Small intestine (tissue), 7 donors: ENCODE data around the gene TES. TPM values are rescaled to one million over a fixed set of nuclear protein-coding genes. Genes with fewer than 3 reads are reported as not detected.

ENCODE experiments used
- DNase-seq, 2 donors: peaks; one replicate each; pipeline versions ENCODE4 v3.0.0 to v3.0.0-alpha.2; 2013
- FAIRE-seq: peaks from 2 replicates; lab custom pipeline; 2012; peaks lifted over from hg19 to GRCh38; lab: Jason Lieb, UNC
- H3K27ac ChIP-seq, 3 donors: one replicate each; pipeline ENCODE4 v1.5.1; 2013; ENCODE audit warnings: low read length in 2 of 3, mild to moderate bottlenecking in 2 of 3, control low read depth in 1 of 3, inconsistent platforms in 1 of 3, low read depth in 1 of 3, moderate library complexity in 1 of 3
- H3K27me3 ChIP-seq, 3 donors: one replicate each; pipeline ENCODE4 v1.6.1; 2013; ENCODE audit warnings: low read length in 3 of 3, inconsistent platforms in 1 of 3; ENCODE audit not compliant: control insufficient read depth in 3 of 3, insufficient read depth in 3 of 3
- H3K36me3 ChIP-seq, 3 donors: one replicate each; pipeline ENCODE4 v1.6.1; 2013; ENCODE audit warnings: low read length in 3 of 3, inconsistent platforms in 1 of 3, low read depth in 1 of 3, mild to moderate bottlenecking in 1 of 3, moderate library complexity in 1 of 3; ENCODE audit not compliant: control insufficient read depth in 3 of 3, insufficient read depth in 2 of 3
- H3K4me1 ChIP-seq, 3 donors: one replicate each; pipeline ENCODE4 v1.6.1; 2013; ENCODE audit warnings: low read length in 2 of 3, inconsistent platforms in 1 of 3, low read depth in 1 of 3, mild to moderate bottlenecking in 1 of 3, moderate library complexity in 1 of 3; ENCODE audit not compliant: control insufficient read depth in 3 of 3, insufficient read depth in 2 of 3
- H3K4me3 ChIP-seq, 3 donors: one replicate each; pipeline ENCODE4 v1.5.1; 2013; ENCODE audit warnings: low read length in 3 of 3, control low read depth in 1 of 3, inconsistent platforms in 1 of 3, low read depth in 1 of 3, mild to moderate bottlenecking in 1 of 3, moderate library complexity in 1 of 3
- H3K9me3 ChIP-seq, 2 donors: one replicate each; pipeline ENCODE4 v1.6.1; 2013; ENCODE audit warnings: low read depth in 1 of 2, low read length in 1 of 2; ENCODE audit not compliant: control insufficient read depth in 2 of 2, insufficient read depth in 1 of 2
- WGBS, 3 donors: extraction: QIAGEN DNeasy Blood & Tissue Kit; methylation state at CpG; one replicate each; pipeline ENCODE4 v1.1.7; 2013; 5-methylcytosine and 5-hydroxymethylcytosine counted together
- polyA plus RNA-seq, 4 donors: library from polyadenylated mRNA; stranded (reverse) in 3 of 4; unstranded in 1 of 4; fragments of 200-250 nt in 3 of 4; fragments of 120-200 nt in 1 of 4; gene quantifications; one replicate each; pipeline versions ENCODE4 v1.2.1 to v1.2.3, GENCODE V29; 2013
- donor health status: healthy with polysubstance abuse.
- donor health status: control.
- donor health status: control.
- donor health status: Bipolar disorder and iron deficiency.
- donor health status: healthy.

TES gene
- polyA plus RNA-seq, 4 donors, result 43.2 to 69.7 (median 60.7) TPM

DNA sequence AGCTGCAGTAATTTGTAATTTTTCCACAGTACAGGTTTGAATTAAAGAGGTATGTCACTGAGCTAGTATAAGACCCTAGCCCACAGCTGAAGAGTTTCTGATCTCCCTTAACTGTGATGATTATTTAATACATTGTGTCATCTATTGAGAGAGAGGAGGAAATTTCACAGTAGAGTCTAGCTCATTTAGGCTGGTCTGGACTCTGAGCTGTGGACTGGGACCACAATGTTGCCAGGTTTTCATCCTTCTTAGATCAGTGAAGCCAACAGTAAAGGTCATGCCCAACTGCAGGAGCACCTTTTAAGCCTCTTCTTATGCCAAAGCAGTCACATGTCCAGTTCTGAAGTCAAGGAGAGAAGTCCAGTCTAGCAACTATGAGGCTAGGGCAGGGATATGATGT, 8.9 kb downstream of the TES start:
- H3K4me1 ChIP-seq, result peaks cover 6 to 14% (median 12%) of the 10 kb centered on the region in 3 donors
- H3K27ac ChIP-seq, result peak overlapping the region in 1 of 3 donors; percentile 44
- no peaks in the 10 kb centered on the region for H3K36me3 ChIP-seq
- no peak overlapping the region for H3K4me3 ChIP-seq
- no peaks in the 10 kb centered on the region for H3K9me3 ChIP-seq
- no peak for FAIRE-seq
- no peak for DNase-seq
- no peaks in the 10 kb centered on the region for H3K27me3 ChIP-seq

DNA sequence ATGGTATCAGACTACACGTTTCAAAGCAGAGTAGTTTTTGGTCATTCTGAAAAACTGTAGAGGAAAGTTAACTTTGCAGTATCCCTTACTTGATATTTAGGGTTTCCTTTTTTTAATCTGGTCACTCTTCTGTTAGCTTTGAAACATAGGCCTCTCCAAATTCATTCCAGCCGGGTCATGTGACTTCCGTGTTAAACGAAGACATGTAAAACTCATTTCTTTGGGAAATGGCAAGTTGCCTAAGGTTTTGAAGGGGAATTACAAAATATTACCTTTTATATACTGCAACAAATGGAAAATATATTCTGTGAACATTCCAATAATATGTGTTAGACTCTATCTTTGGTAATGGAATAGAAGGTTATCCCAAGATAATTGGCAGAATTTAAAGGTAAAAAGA, 9.5 kb downstream of the TES start:
- Histone ChIP-seq H3K4me3 (no peak overlapping the region), H3K27me3 (no peaks in the 10 kb centered on the region), H3K36me3 (no peaks in the 10 kb centered on the region), H3K9me3 (no peaks in the 10 kb centered on the region), H3K27ac (no peak overlapping the region), H3K4me1 (peaks cover 6 to 13% (median 12%) of the 10 kb centered on the region in 3 donors)
- no peak for FAIRE-seq
- DNase-seq, result no peak
- 82 to 93% (median 91%) methylated on average over 4 of the region's 4 CpGs for WGBS, 3 donors

DNA sequence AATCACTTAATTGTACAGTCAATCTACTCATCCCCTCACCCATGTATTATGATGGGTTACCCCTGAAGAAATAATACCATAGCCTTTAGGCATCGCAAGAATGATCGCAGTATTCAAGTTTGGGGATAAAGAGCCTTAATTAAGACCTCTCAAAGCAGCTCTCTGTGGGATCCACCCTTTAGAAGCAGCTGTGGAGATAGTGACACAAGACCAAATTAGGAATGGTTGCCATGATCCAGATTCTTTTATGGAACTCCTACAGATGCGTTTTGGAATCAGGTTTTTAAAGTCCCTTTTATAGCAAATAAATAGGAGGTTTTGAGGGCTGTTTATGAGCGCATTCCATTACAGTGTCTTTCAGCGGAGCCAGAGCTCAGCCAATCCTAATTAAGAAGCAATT, 12.2 kb downstream of the TES start:
- Histone ChIP-seq H3K4me1 (peaks cover 4 to 15% (median 7%) of the 10 kb centered on the region in 3 donors), H3K27ac (peak overlapping the region in 1 of 3 donors; percentile 31)

DNA sequence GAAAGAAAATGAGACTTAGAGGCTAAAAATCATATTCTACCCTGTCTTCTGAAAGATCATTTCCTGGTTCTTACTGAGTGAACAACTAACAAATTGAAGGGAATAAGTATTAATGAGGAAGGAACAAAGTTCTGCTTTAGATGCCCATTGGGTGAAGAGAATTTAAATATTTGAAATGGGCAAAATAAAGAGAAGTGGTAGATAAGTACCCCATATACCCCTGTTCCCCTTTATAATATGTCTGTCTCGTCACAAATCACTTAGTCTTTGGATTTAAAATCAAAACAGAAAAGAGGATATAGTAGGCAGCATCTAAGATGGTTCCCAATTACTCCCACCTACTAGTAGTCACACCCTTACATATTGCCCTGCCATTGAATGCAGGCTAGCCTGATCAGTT, 13.2 kb downstream of the TES start:
- WGBS, 3 donors, result 89 to 100% (median 94%) methylated on average over 1 of the region's 1 CpG
- Histone ChIP-seq H3K4me1 (peaks cover 0 to 12% (median 4%) of the 10 kb centered on the region in 3 donors), H3K27me3 (no peaks in the 10 kb centered on the region), H3K27ac (no peak overlapping the region), H3K9me3 (no peaks in the 10 kb centered on the region), H3K36me3 (no peaks in the 10 kb centered on the region), H3K4me3 (no peak overlapping the region)
- DNase-seq, result no peak
- FAIRE-seq, result no peak

More for the DNA sequence above, 12.2 kb downstream of the TES start:
- DNase-seq (no peak), FAIRE-seq (no peak)
- Histone ChIP-seq H3K9me3 (no peaks in the 10 kb centered on the region), H3K36me3 (no peaks in the 10 kb centered on the region), H3K27me3 (no peaks in the 10 kb centered on the region), H3K4me3 (no peak overlapping the region)
- WGBS, 3 donors, result 82 to 96% (median 95%) methylated on average over 5 of the region's 5 CpGs

- H3K4me3 ChIP-seq, result no peak overlapping the region
- H3K27ac ChIP-seq, result no peak overlapping the region
- DNase-seq (no peak), FAIRE-seq (no peak)
- H3K36me3 ChIP-seq, result no peaks in the 10 kb centered on the region
- WGBS, 3 donors, result 61 to 86% (median 67%) methylated on average over 2 of the region's 2 CpGs
- no peaks in the 10 kb centered on the region for H3K27me3 ChIP-seq
- no peaks in the 10 kb centered on the region for H3K9me3 ChIP-seq
- H3K4me1 ChIP-seq, result peaks cover 0 to 11% (median 4%) of the 10 kb centered on the region in 3 donors
Measured at GRCh38 chr7:116224492-116225098, 14.3 kb downstream of the TES start.

DNA sequence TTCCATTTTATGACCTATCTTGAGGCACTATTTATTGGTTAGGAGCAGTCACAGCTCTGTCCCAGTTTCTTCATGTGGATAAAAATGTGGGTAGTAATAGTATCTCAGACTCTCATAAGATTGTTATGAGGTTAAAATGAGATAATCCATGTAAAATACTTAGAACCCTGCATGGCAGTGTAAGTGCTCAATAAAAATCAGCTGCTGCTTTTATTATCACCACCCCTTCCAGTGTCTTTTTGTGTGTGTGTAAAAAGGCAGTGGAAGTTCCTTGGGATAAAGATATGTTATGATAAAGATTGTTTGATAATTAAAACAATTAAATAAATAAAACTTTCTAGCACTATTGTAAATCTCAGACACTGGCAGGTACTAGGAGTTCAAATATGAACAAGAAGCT, 15.5 kb downstream of the TES start:
- no peak overlapping the region for H3K27ac ChIP-seq
- no peaks in the 10 kb centered on the region for H3K9me3 ChIP-seq
- FAIRE-seq (no peak), DNase-seq (no peak)
- H3K4me1 ChIP-seq, result peaks cover 4 to 18% (median 6%) of the 10 kb centered on the region in 3 donors
- no peaks in the 10 kb centered on the region for H3K27me3 ChIP-seq
- H3K4me3 ChIP-seq, result no peak overlapping the region
- no peaks in the 10 kb centered on the region for H3K36me3 ChIP-seq

GRCh38 chr7:116226664-116227063, 16.3 kb downstream of the TES start:
- H3K4me1 ChIP-seq, result peaks cover 6 to 24% (median 6%) of the 10 kb centered on the region in 3 donors
- H3K4me3 ChIP-seq, result no peak overlapping the region
- DNase-seq, result no peak
- no peaks in the 10 kb centered on the region for H3K27me3 ChIP-seq
- 86 to 90% (median 87%) methylated on average over 2 of the region's 2 CpGs for whole genome bisulfite sequencing, 3 donors
- H3K36me3 ChIP-seq, result no peaks in the 10 kb centered on the region
- no peak for FAIRE-seq
- no peaks in the 10 kb centered on the region for H3K9me3 ChIP-seq
- no peak overlapping the region for H3K27ac ChIP-seq

GRCh38 chr7:116227678-116228239, 17.4 kb downstream of the TES start:
- FAIRE-seq (no peak), DNase-seq (no peak)
- Histone ChIP-seq H3K27me3 (no peaks in the 10 kb centered on the region), H3K4me3 (no peak overlapping the region), H3K4me1 (peaks cover 7 to 26% (median 9%) of the 10 kb centered on the region in 3 donors), H3K9me3 (no peaks in the 10 kb centered on the region), H3K27ac (no peak overlapping the region), H3K36me3 (no peaks in the 10 kb centered on the region)
- 72 to 77% (median 75%) methylated on average over 2 of the region's 2 CpGs for WGBS, 3 donors

DNA sequence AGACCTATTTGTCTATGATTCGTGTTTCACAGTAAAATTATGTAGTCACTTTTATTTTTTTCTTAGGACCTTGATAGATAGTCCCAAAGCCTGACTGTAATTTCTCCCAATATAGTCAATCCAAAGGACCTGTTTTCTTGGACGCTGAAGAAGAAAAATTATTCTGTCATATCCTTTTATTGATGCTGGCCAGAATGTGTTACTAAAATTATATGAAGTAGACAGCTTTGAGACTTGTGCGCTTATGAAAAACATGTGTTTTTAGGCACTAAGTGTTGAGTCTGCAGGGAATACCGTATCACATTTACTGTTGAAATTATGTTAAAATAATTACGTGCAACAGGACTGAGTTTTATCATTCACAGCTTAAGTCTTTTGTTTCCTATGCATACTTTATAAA, 17.9 kb downstream of the TES start:
- no peaks in the 10 kb centered on the region for H3K27me3 ChIP-seq
- no peak overlapping the region for H3K27ac ChIP-seq
- 76 to 87% (median 85%) methylated on average over 5 of the region's 5 CpGs for WGBS, 3 donors
- H3K36me3 ChIP-seq, result no peaks in the 10 kb centered on the region
- no peak for DNase-seq
- no peak for FAIRE-seq
- no peaks in the 10 kb centered on the region for H3K9me3 ChIP-seq
- H3K4me3 ChIP-seq, result no peak overlapping the region
- H3K4me1 ChIP-seq, result peaks cover 7 to 26% (median 9%) of the 10 kb centered on the region in 3 donors
